ENCODE results near the gene RXRB. TPM values are rescaled to one million over a fixed set of nuclear protein-coding genes. Genes with fewer than 3 reads are reported as not detected.

Gene RXRB
- total and polyA plus RNA-seq, 2 donors (not counting 1 experiment from before 2014, with no cell fraction given), result 88.3 to 99.9 TPM

DNA sequence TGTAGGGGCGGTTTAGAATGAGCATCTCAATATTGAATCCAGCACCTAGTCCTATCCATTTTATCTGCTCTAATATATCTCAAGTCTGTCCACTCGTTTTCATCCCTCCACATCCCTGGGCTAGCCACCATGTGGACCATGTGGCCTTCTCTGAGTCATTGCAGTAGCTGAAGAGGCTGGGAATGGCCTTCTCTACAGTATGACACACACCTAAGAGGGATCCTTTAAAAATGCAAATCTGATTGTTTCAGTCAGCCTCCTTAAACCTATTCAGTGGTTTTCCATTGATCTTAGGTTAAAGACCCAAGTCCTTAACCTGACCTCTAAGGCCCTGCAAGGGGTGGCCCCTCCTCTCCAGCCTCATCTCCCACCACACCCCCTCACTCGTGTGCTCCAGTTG, 17.2 kb upstream of the RXRB start:
- Mint-ChIP-seq H3K9me3 (ENCODE audit: insufficient read depth) (no peaks in the 10 kb centered on the region), H3K4me1 (peaks cover 16% of the 10 kb centered on the region), H3K4me3 (no peak overlapping the region), H3K27ac (no peak overlapping the region), H3K27me3 (peaks cover 57% of the 10 kb centered on the region)
- peaks cover 0 to 40% (median 14%) of the 10 kb centered on the region in 4 experiments for H3K27me3 ChIP-seq (replicated peaks in 1 of 4; ENCODE audit: control extremely low read depth in 1 of 4, control insufficient read depth in 3 of 4, insufficient read depth in 4 of 4, low read length in 3 of 4)
- H3K9me3 ChIP-seq (ENCODE audit: control extremely low read depth in 1 of 3, control insufficient read depth in 2 of 3, insufficient read depth in 1 of 3, low read length in 2 of 3), result peaks cover 0 to 8% (median 1%) of the 10 kb centered on the region in 3 donors
- H3K4me3 ChIP-seq (ENCODE audit: control extremely low read depth in 1 of 5, extremely low read depth in 1 of 5, insufficient read depth in 1 of 5, low read depth in 2 of 5, low read length in 4 of 5), result no peak overlapping the region
- H3K79me2 ChIP-seq (ENCODE audit: control insufficient read depth, insufficient read depth, low read length), result no peaks in the 10 kb centered on the region
- H3K4me2 ChIP-seq (replicated peaks; ENCODE audit: low read depth, low read length, poor library complexity, severe bottlenecking), result no peak overlapping the region
- ATAC-seq (ENCODE audit: low read depth) (no peak), DNase-seq (no peak)
- no peak overlapping the region for H2AFZ ChIP-seq (ENCODE audit: insufficient read depth, low read depth, low read length, poor library complexity, severe bottlenecking)
- no peaks in the 10 kb centered on the region for H3K36me3 ChIP-seq (replicated peaks in 1 of 2; ENCODE audit: control extremely low read depth in 1 of 2, control insufficient read depth in 1 of 2, extremely low read depth in 1 of 2, insufficient read depth in 2 of 2, low read length in 1 of 2)
- ChIA-PET POLR2A (no interaction called here), CTCF (no interaction called here)
- H3K9ac ChIP-seq (ENCODE audit: low read length), result no peak overlapping the region
- TF ChIP-seq, protein P1, sequence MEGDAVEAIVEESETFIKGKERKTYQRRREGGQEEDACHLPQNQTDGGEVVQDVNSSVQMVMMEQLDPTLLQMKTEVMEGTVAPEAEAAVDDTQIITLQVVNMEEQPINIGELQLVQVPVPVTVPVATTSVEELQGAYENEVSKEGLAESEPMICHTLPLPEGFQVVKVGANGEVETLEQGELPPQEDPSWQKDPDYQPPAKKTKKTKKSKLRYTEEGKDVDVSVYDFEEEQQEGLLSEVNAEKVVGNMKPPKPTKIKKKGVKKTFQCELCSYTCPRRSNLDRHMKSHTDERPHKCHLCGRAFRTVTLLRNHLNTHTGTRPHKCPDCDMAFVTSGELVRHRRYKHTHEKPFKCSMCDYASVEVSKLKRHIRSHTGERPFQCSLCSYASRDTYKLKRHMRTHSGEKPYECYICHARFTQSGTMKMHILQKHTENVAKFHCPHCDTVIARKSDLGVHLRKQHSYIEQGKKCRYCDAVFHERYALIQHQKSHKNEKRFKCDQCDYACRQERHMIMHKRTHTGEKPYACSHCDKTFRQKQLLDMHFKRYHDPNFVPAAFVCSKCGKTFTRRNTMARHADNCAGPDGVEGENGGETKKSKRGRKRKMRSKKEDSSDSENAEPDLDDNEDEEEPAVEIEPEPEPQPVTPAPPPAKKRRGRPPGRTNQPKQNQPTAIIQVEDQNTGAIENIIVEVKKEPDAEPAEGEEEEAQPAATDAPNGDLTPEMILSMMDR (IDR thresholded peaks at IDR 0.05), result no peak
- no peak for TF ChIP-seq EZH2 (IDR thresholded peaks at IDR 0.05; ENCODE audit: borderline replicate concordance, insufficient read depth, low read depth, low read length, poor library complexity, severe bottlenecking)
- no peak overlapping the region for H3K27ac ChIP-seq (ENCODE audit: low read length in 2 of 2)
- peaks cover 11 to 13% of the 10 kb centered on the region in 2 donors for H3K4me1 ChIP-seq (ENCODE audit: control insufficient read depth in 2 of 2, insufficient read depth in 2 of 2, low read length in 2 of 2)
- H4K20me1 ChIP-seq (ENCODE audit: control insufficient read depth, insufficient read depth, low read length, poor library complexity, severe bottlenecking), result no peaks in the 10 kb centered on the region
- WGBS (ENCODE audit: insufficient coverage), result 64% methylated on average over 1 of the region's 3 CpGs
- intact Hi-C loops (cut with micrococcal nuclease), result no loop called here

DNA sequence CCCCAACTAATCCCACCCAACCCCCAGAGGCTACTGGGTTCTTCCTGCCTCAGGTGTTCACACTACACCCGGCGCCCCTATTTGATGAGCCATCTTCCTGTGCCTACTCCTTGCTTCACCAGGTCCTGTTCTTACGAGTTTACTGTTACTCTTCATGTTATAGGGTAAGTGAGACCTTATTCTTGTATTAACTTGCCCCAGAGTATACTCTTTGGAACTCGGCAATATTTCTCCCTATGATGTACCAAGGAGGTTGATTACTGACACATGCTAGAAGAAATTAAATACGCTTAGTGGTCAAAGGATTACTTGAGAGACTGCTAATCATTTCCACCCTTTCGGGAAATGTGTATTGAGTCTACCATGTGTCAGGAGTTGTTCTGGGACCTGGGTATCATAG, 16.8 kb upstream of the RXRB start:
- Histone ChIP-seq H2AFZ (ENCODE audit: insufficient read depth, low read depth, low read length, poor library complexity, severe bottlenecking) (no peak overlapping the region), H3K79me2 (ENCODE audit: control insufficient read depth, insufficient read depth, low read length) (no peaks in the 10 kb centered on the region), H3K4me3 (ENCODE audit: control extremely low read depth in 1 of 5, extremely low read depth in 1 of 5, insufficient read depth in 1 of 5, low read depth in 2 of 5, low read length in 4 of 5) (no peak overlapping the region), H3K9ac (ENCODE audit: low read length) (no peak overlapping the region), H4K20me1 (ENCODE audit: control insufficient read depth, insufficient read depth, low read length, poor library complexity, severe bottlenecking) (no peaks in the 10 kb centered on the region), H3K36me3 (replicated peaks in 1 of 2; ENCODE audit: control extremely low read depth in 1 of 2, control insufficient read depth in 1 of 2, extremely low read depth in 1 of 2, insufficient read depth in 2 of 2, low read length in 1 of 2) (no peaks in the 10 kb centered on the region), H3K4me2 (replicated peaks; ENCODE audit: low read depth, low read length, poor library complexity, severe bottlenecking) (no peak overlapping the region), H3K27ac (ENCODE audit: low read length in 2 of 2) (no peak overlapping the region), H3K27me3 (replicated peaks in 1 of 4; ENCODE audit: control extremely low read depth in 1 of 4, control insufficient read depth in 3 of 4, insufficient read depth in 4 of 4, low read length in 3 of 4) (peaks cover 0 to 44% (median 13%) of the 10 kb centered on the region in 4 experiments), H3K4me1 (ENCODE audit: control insufficient read depth in 2 of 2, insufficient read depth in 2 of 2, low read length in 2 of 2) (peaks cover 14 to 15% of the 10 kb centered on the region in 2 donors), H3K9me3 (ENCODE audit: control extremely low read depth in 1 of 3, control insufficient read depth in 2 of 3, insufficient read depth in 1 of 3, low read length in 2 of 3) (peaks cover 0 to 8% (median 0%) of the 10 kb centered on the region in 3 donors)
- POLR2A ChIA-PET, result no interaction called here
- Mint-ChIP-seq H3K27me3 (peaks cover 55% of the 10 kb centered on the region), H3K4me1 (peaks cover 19% of the 10 kb centered on the region), H3K4me3 (no peak overlapping the region), H3K27ac (no peak overlapping the region), H3K9me3 (ENCODE audit: insufficient read depth) (no peaks in the 10 kb centered on the region)
- DNase-seq (no peak), ATAC-seq (ENCODE audit: low read depth) (no peak)
- intact Hi-C loops (cut with micrococcal nuclease), result no loop called here
- CTCF ChIA-PET, result no interaction called here
- 100% methylated on average over 2 of the region's 6 CpGs for WGBS (ENCODE audit: insufficient coverage)
- no peak for TF ChIP-seq EZH2 (IDR thresholded peaks at IDR 0.05; ENCODE audit: borderline replicate concordance, insufficient read depth, low read depth, low read length, poor library complexity, severe bottlenecking)

All from B cell (primary cell).